GM18499 (cell line): Measurements from ENCODE around the gene ABCA3.

Source experiments
- ATAC-seq: cut with Tn5 transposase; IDR thresholded peaks from one replicate; pipeline ENCODE4 v1.9.1; 2021; ENCODE audit warnings: moderate number of reproducible peaks; ENCODE audit not compliant: insufficient read depth, unreplicated experiment

ABCA3 gene

GRCh38 chr16:2238150-2238837, 102.2 kb downstream of the ABCA3 start:
- no peak for ATAC-seq

GRCh38 chr16:2237493-2238149, 102.9 kb downstream of the ABCA3 start:
- ATAC-seq, result no peak

- no peak for ATAC-seq
These were observed 103.4 kb downstream of the ABCA3 start for GRCh38 chr16:2237102-2237482.

GRCh38 chr16:2236337-2237101, 104.0 kb downstream of the ABCA3 start, which contains the start of gene DNASE1L2:
Gene DNASE1L2 (plus strand): TSS chr16:2236444. CDS start chr16:2236817, 373 bp downstream.
- no peak for ATAC-seq

GRCh38 chr16:2235695-2236336, 104.7 kb downstream of the ABCA3 start:
- ATAC-seq, result no peak

- ATAC-seq, result no peak
These were observed 105.3 kb downstream of the ABCA3 start for GRCh38 chr16:2235234-2235651.

- no peak for ATAC-seq
These were observed 105.7 kb downstream of the ABCA3 start for GRCh38 chr16:2234813-2235170.

GRCh38 chr16:2233872-2234812, 106.4 kb downstream of the ABCA3 start:
- no peak for ATAC-seq

GRCh38 chr16:2233046-2233775, 107.3 kb downstream of the ABCA3 start:
- ATAC-seq, result no peak

- no peak for ATAC-seq
These were observed 108.2 kb downstream of the ABCA3 start for GRCh38 chr16:2232094-2232990.

GRCh38 chr16:2231016-2231931, 109.3 kb downstream of the ABCA3 start:
- no peak for ATAC-seq

GRCh38 chr16:2230376-2230775, 110.2 kb downstream of the ABCA3 start:
- no peak for ATAC-seq

GRCh38 chr16:2229632-2230250, 110.8 kb downstream of the ABCA3 start:
- no peak for ATAC-seq

GRCh38 chr16:2229091-2229490, 111.4 kb downstream of the ABCA3 start:
- no peak for ATAC-seq

GRCh38 chr16:2228161-2228824, 112.2 kb downstream of the ABCA3 start:
- ATAC-seq, result no peak

- no peak for ATAC-seq
These were observed 113.6 kb downstream of the ABCA3 start for GRCh38 chr16:2226918-2227317.
